Measurements from ENCODE around the gene MVP. TPM values are rescaled to one million over a fixed set of nuclear protein-coding genes. Genes with fewer than 3 reads are reported as not detected.
A peak's percentile ranks its signal among the peaks of the same experiment; 100 is the strongest.

Gene MVP
- total RNA-seq, 1 experiment from 2014 or later: 164 TPM

DNA sequence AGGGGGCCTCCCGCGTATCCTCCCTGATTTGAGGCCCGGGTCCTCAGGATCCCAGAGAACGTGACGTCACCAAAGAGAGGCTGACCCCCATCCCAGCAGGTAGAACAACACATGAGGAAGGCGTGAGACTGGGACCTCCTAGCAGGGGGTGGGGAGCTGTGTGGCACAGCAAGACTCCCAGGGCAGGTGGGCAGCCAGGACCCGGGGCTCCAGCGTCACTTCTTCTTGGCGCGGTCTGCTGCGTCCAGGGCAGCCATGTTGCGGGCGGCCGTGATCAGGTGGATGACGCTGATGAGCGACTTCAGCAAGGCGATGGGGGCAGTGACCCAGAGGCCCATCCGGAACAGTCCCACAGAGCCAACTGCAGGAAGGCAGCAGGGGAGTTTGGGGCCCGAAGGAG is 38.7 kb downstream of the MVP start:
- CTCF ChIA-PET: no interaction called here
- intact Hi-C loops (cut with micrococcal nuclease; ENCODE audit: unreplicated experiment): no loop called here
- Mint-ChIP-seq H3K9me3 (ENCODE audit: low read depth, unreplicated experiment) (no peaks in the 10 kb centered on the region), H3K4me1 (ENCODE audit: low read depth, unreplicated experiment) (peaks cover 7% of the 10 kb centered on the region), H3K4me3 (ENCODE audit: low read depth, unreplicated experiment) (no peak overlapping the region), H3K36me3 (ENCODE audit: insufficient read depth, unreplicated experiment) (peaks cover 32% of the 10 kb centered on the region), H3K27ac (ENCODE audit: unreplicated experiment) (no peak overlapping the region), H3K27me3 (ENCODE audit: unreplicated experiment) (no peaks in the 10 kb centered on the region)
- TF ChIP-seq, protein P1, sequence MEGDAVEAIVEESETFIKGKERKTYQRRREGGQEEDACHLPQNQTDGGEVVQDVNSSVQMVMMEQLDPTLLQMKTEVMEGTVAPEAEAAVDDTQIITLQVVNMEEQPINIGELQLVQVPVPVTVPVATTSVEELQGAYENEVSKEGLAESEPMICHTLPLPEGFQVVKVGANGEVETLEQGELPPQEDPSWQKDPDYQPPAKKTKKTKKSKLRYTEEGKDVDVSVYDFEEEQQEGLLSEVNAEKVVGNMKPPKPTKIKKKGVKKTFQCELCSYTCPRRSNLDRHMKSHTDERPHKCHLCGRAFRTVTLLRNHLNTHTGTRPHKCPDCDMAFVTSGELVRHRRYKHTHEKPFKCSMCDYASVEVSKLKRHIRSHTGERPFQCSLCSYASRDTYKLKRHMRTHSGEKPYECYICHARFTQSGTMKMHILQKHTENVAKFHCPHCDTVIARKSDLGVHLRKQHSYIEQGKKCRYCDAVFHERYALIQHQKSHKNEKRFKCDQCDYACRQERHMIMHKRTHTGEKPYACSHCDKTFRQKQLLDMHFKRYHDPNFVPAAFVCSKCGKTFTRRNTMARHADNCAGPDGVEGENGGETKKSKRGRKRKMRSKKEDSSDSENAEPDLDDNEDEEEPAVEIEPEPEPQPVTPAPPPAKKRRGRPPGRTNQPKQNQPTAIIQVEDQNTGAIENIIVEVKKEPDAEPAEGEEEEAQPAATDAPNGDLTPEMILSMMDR (IDR thresholded peaks at IDR 0.05; ENCODE audit: unreplicated experiment): no peak
- DNase-seq: no peak
- BruUV-seq (replicated peaks): no TSS peak

GRCh38 chr16:29860218-29860617 is 40.0 kb downstream of the MVP start:
- TF ChIP-seq, protein P1 (IDR thresholded peaks at IDR 0.05; ENCODE audit: unreplicated experiment): no peak
- H3K27me3 Mint-ChIP-seq (ENCODE audit: unreplicated experiment): no peaks in the 10 kb centered on the region
- CTCF ChIA-PET: interaction anchor here (0.6 kb wide), 2 partner anchors 15 to 181 kb away, joined by 5 to 7 read pairs; no protein-coding TSS in a partner anchor
- no peak for DNase-seq
- BruUV-seq (replicated peaks): no TSS peak
- H3K36me3 Mint-ChIP-seq (ENCODE audit: insufficient read depth, unreplicated experiment): peaks cover 31% of the 10 kb centered on the region
- intact Hi-C loops (cut with micrococcal nuclease; ENCODE audit: unreplicated experiment): loop anchor here (5.0 kb wide), 3 partner anchors 37 to 147 kb away; partner anchors contain the start of genes MVP and SEZ6L2
- no peak overlapping the region for H3K27ac Mint-ChIP-seq (ENCODE audit: unreplicated experiment)
- peaks cover 7% of the 10 kb centered on the region for H3K4me1 Mint-ChIP-seq (ENCODE audit: low read depth, unreplicated experiment)
- H3K4me3 Mint-ChIP-seq (ENCODE audit: low read depth, unreplicated experiment): no peak overlapping the region
- no peaks in the 10 kb centered on the region for H3K9me3 Mint-ChIP-seq (ENCODE audit: low read depth, unreplicated experiment)

DNA sequence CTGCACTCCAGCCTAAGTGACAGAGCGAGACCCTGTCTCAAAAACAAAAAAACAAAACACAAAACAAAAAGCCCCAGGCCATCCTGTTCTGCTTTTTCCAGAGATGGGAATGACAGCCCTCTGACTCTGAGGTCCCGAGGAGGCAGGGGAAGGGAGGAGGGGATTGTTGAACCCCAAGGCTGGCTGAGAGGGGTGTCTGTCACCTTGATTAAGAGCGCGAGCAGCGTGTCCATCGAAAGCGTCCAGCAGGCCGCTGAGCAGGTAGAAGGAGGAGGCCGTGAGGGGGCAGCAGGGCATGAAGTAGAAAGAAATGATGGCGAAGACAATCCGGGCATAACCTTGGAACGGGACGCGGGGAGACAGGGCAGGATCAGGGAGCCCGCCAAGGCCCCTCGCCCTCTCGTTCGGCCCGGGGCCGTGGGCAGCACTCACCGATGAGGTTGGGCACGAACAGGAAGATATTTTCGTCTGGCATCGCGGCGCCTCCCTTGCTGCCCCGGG is 42.2 kb downstream of the MVP start:
- no peaks in the 10 kb centered on the region for H3K9me3 Mint-ChIP-seq (ENCODE audit: low read depth, unreplicated experiment)
- intact Hi-C loops (cut with micrococcal nuclease; ENCODE audit: unreplicated experiment): loop anchor here (2.0 to 5.0 kb wide), 4 partner anchors 35 to 158 kb away; partner anchors contain the start of genes MVP and SEZ6L2
- TF ChIP-seq, protein P1 (IDR thresholded peaks at IDR 0.05; ENCODE audit: unreplicated experiment): no peak
- CTCF ChIA-PET: interaction anchor here (0.6 kb wide), 1 partner anchor 467 kb away, joined by 3 read pairs; no protein-coding TSS in a partner anchor
- peaks cover 2% of the 10 kb centered on the region for H3K27me3 Mint-ChIP-seq (ENCODE audit: unreplicated experiment)
- H3K27ac Mint-ChIP-seq (ENCODE audit: unreplicated experiment): peak overlapping the region; percentile 99
- H3K4me1 Mint-ChIP-seq (ENCODE audit: low read depth, unreplicated experiment): peaks cover 7% of the 10 kb centered on the region
- peaks cover 31% of the 10 kb centered on the region for H3K36me3 Mint-ChIP-seq (ENCODE audit: insufficient read depth, unreplicated experiment)
- peak overlapping the region; percentile 89 for H3K4me3 Mint-ChIP-seq (ENCODE audit: low read depth, unreplicated experiment)
- DNase-seq: peak; percentile 62
- BruUV-seq (replicated peaks): no TSS peak

DNA sequence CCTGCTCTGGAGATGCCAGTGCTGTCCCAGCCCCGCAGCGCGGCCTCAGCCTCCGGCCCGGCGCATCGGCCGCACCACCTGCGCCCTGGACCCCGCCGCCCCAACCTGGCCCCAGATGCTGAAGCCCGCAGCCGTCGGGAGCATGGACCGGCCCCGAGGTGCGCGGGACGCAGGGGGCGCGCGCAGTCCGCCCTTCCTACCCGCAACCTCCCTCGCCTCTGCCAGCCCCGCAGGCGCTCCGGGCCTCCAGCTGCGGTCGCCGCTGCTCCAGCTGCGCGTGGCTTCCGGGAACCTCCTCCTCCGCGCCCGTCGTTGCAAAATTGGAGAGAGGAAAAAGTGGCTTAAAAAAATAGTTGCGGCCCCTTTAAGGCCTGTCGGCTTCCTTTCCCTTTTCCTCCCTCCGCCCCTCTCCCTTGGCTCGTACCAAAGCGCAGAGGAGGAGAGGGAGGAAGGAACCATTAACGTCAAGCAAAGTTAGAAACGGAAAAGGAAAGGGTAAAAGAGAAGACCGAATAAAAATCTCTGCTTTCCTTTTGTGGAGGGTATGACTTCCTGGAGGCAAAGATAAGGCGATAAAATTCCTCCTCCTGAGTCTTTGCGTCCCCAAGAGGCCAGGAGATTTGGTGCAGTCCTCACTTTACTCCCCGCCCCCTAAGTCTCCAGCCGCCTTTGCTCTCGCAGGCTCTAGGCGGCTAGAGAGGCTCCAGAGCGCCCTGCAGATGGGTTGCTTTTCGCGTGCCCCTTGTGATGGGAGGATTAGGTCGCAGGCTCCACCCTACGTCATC is 42.8 kb downstream of the MVP start, which contains the start of gene CDIPT:
Gene CDIPT (minus strand): TSS at position 343 of the 785 bp plus-strand sequence. CDS start 369 bp downstream, outside the sequence.
- DNase-seq: peak; percentile 95
- Mint-ChIP-seq H3K9me3 (ENCODE audit: low read depth, unreplicated experiment) (no peaks in the 10 kb centered on the region), H3K36me3 (ENCODE audit: insufficient read depth, unreplicated experiment) (peaks cover 31% of the 10 kb centered on the region), H3K27ac (ENCODE audit: unreplicated experiment) (peak within 1 kb of the TSS; percentile 99), H3K27me3 (ENCODE audit: unreplicated experiment) (peaks cover 9% of the 10 kb centered on the region), H3K4me1 (ENCODE audit: low read depth, unreplicated experiment) (peaks cover 7% of the 10 kb centered on the region), H3K4me3 (ENCODE audit: low read depth, unreplicated experiment) (peak within 1 kb of the TSS; percentile 89)
- CTCF ChIA-PET: interaction anchor here (0.5 to 0.6 kb wide), 2 partner anchors 18 to 31 kb away, joined by 3 read pairs; no protein-coding TSS in a partner anchor
- TSS peak; percentile 69 for BruUV-seq (replicated peaks)
- intact Hi-C loops (cut with micrococcal nuclease; ENCODE audit: unreplicated experiment): loop anchor here (2.0 to 5.0 kb wide), 4 partner anchors 34 to 158 kb away; partner anchors contain the start of genes MVP and SEZ6L2
- TF ChIP-seq, protein P1 (IDR thresholded peaks at IDR 0.05; ENCODE audit: unreplicated experiment): peak; percentile 23
